HepG2 (cell line): ENCODE measurements around the gene EMC9. TPM values are rescaled to one million over a fixed set of nuclear protein-coding genes. Genes with fewer than 3 reads are reported as not detected.
A peak's percentile ranks its signal among the peaks of the same experiment; 100 is the strongest.

ENCODE experiments used
- AKNA ChIP-seq: sonication (generic); formaldehyde crosslinking; IDR thresholded peaks from 2 replicates; pipeline ENCODE4 v1.4.0; 2020; ENCODE audit warnings: missing genetic modification reagents, borderline replicate concordance
- CAMTA2 ChIP-seq: sonication (generic); formaldehyde crosslinking; IDR thresholded peaks from 2 replicates; pipeline ENCODE4 v1.4.0; 2020; ENCODE audit warnings: mild to moderate bottlenecking, missing genetic modification reagents, borderline replicate concordance
- CCAR2 ChIP-seq: fragments of 200-400 bp; formaldehyde crosslinking; optimal IDR thresholded peaks from 2 replicates; pipeline ENCODE3; 2018; ENCODE audit warnings: low read depth, mild to moderate bottlenecking, low read length, moderate library complexity
- CEBPG ChIP-seq: IDR thresholded peaks from 2 replicates; pipeline ENCODE4 v1.6.1; 2016
- CEBPZ ChIP-seq: IDR thresholded peaks from 2 replicates; pipeline ENCODE4 v1.6.1; 2012; ENCODE audit warnings: low read length, improper control_type of control experiment
- CSRNP2 ChIP-seq: sonication (generic); formaldehyde crosslinking; conservative IDR thresholded peaks from 2 replicates; pipeline ENCODE4 v1.8.0; 2022; ENCODE audit warnings: low read depth, missing genetic modification reagents
- MATR3 ChIP-seq: sonication (generic); formaldehyde crosslinking; IDR thresholded peaks from 2 replicates; pipeline ENCODE4 v1.4.0; 2020; ENCODE audit warnings: missing genetic modification reagents
- NFYC ChIP-seq: IDR thresholded peaks from 2 replicates; pipeline ENCODE4 v1.6.1; 2016; ENCODE audit warnings: missing genetic modification reagents, missing compliant biosample characterization
- PLSCR1 ChIP-seq: sonication (generic); formaldehyde crosslinking; IDR thresholded peaks from 2 replicates; pipeline ENCODE4 v1.5.0; 2020; ENCODE audit warnings: missing genetic modification reagents, mild to moderate bottlenecking, borderline replicate concordance
- TP53 ChIP-seq: sonication (generic); formaldehyde crosslinking; conservative IDR thresholded peaks from 2 replicates; pipeline ENCODE4 v1.4.0; 2020; ENCODE audit warnings: missing genetic modification reagents
- ZBTB44 ChIP-seq: sonication (generic); formaldehyde crosslinking; IDR thresholded peaks from 2 replicates; pipeline ENCODE4 v1.4.0; 2020; ENCODE audit warnings: missing genetic modification reagents
- ZNF292 ChIP-seq: sonication (generic); formaldehyde crosslinking; IDR thresholded peaks from 2 replicates; pipeline ENCODE4 v1.8.1; 2022; ENCODE audit warnings: mild to moderate bottlenecking, low read depth, missing genetic modification reagents, borderline replicate concordance
- ZNF546 ChIP-seq: sonication (generic); formaldehyde crosslinking; conservative IDR thresholded peaks from 2 replicates; pipeline ENCODE4 v1.8.1; 2023; ENCODE audit warnings: mild to moderate bottlenecking, missing genetic modification reagents
- ZNF574 ChIP-seq: sonication (generic); formaldehyde crosslinking; IDR thresholded peaks from 2 replicates; pipeline ENCODE4 v1.4.0; 2020; ENCODE audit warnings: missing genetic modification reagents
- polyA plus RNA-seq, 8 experiments: library from polyadenylated mRNA; depleted of rRNA in 3 of 8; stranded (reverse) in 7 of 8; unstranded in 1 of 8; fragments of >200 nt; fragmentation: Illumina TruSeq in 4 of 8; extraction: Trizol in 4 of 8; gene quantifications; 2 replicates each; pipeline versions ENCODE4 v1.2.1 to v1.2.3, GENCODE V29; 2011 to 2016; ENCODE audit warnings: low read depth in 4 of 8, missing spikeins in 1 of 8, mixed read lengths in 1 of 8; ENCODE audit not compliant: insufficient read depth in 1 of 8
- total RNA-seq, 5 experiments: library from RNA; depleted of rRNA; stranded (reverse); fragments of >200 nt; fragmentation: Illumina TruSeq; extraction: Trizol; gene quantifications; 2 replicates each; pipeline ENCODE4 v1.2.3, GENCODE V29; 2016; ENCODE audit warnings: low read depth in 1 of 5

The EMC9 gene
- total and polyA plus RNA-seq, 2 of the 13 experiments (the other 11 are each of a cell fraction or from before 2014, with no cell fraction given): 60.5 to 78.7 TPM

GRCh38 chr14:24113379-24113800 lies 28.0 kb downstream of the EMC9 start (continued):
- TF ChIP-seq ZNF292 (CRISPR knock-in tag) (no peak), AKNA (CRISPR knock-in tag) (0 out of 2 replicates have a peak, but pooled peaks have one; percentile 83), CSRNP2 (no peak), ZBTB44 (CRISPR knock-in tag) (no peak), ZNF574 (no peak), CEBPZ (no peak), CCAR2 (no peak), ZNF546 (CRISPR knock-in tag) (0 out of 2 replicates have a peak, but pooled peaks have one; percentile 62), MATR3 (CRISPR knock-in tag) (no peak), TP53 (CRISPR knock-in tag) (0 out of 2 replicates have a peak, but pooled peaks have one; percentile 90), PLSCR1 (CRISPR knock-in tag) (no peak), CEBPG (CRISPR knock-in tag) (no peak), NFYC (no peak), CAMTA2 (CRISPR knock-in tag) (no peak; the same call in 1 of the 2 replicates)
